ENCODE measurements around the gene SCN8A. TPM values are rescaled to one million over a fixed set of nuclear protein-coding genes. Genes with fewer than 3 reads are reported as not detected.
A peak's percentile ranks its signal among the peaks of the same experiment; 100 is the strongest.
"Not testable (repeated sequence)": the region's sequence is repeated elsewhere in the genome, so short reads cannot be mapped to it uniquely, and the experiment has no call there.

The SCN8A gene
- total RNA-seq, 3 donors from 2014 or later (not counting 1 experiment from before 2014, with no cell fraction given) = 0.42 to 0.66 (median 0.65) TPM

- Mint-ChIP-seq H3K4me3 (no peak overlapping the region), H3K27ac (no peak overlapping the region), H3K27me3 (ENCODE audit: low read depth in 2 of 2) (peaks cover 34 to 38% of the 10 kb centered on the region in 2 donors), H3K36me3 (no peaks in the 10 kb centered on the region), H3K4me1 (peaks cover 7 to 36% of the 10 kb centered on the region in 2 donors), H3K9me3 (no peaks in the 10 kb centered on the region)
- Histone ChIP-seq H3K4me3 (ENCODE audit: low read length) (no peak overlapping the region), H3K36me3 (ENCODE audit: control insufficient read depth, insufficient read depth, low read length) (no peaks in the 10 kb centered on the region), H3K9me3 (ENCODE audit: control insufficient read depth, insufficient read depth, low read length) (no peaks in the 10 kb centered on the region), H3K27me3 (ENCODE audit: control insufficient read depth, insufficient read depth, low read length) (peaks cover 2% of the 10 kb centered on the region), H3K27ac (ENCODE audit: low read length) (no peak overlapping the region), H3K4me1 (ENCODE audit: control insufficient read depth, insufficient read depth, low read length) (peaks cover 30% of the 10 kb centered on the region)
- peak in 1 of 2 donors; percentile 32 for DNase-seq
- WGBS (ENCODE audit: insufficient coverage) = 18% methylated on average over 10 of the region's 11 CpGs
- no peak for TF ChIP-seq CTCF (IDR thresholded peaks at IDR 0.05)
- intact Hi-C loops (cut with micrococcal nuclease) = no loop called here
- peak in 1 of 3 donors; percentile 49 for ATAC-seq
Observed at GRCh38 chr12:51827925-51828818, 237.1 kb downstream of the SCN8A start.

GRCh38 chr12:51829011-51829481, 238.0 kb downstream of the SCN8A start:
- H3K27me3 Mint-ChIP-seq (ENCODE audit: low read depth in 2 of 2) = peaks cover 38 to 46% of the 10 kb centered on the region in 2 donors
- no peak overlapping the region for H3K27ac Mint-ChIP-seq
- no peak overlapping the region for H3K27ac ChIP-seq (ENCODE audit: low read length)
- peaks cover 34% of the 10 kb centered on the region for H3K4me1 ChIP-seq (ENCODE audit: control insufficient read depth, insufficient read depth, low read length)
- H3K9me3 ChIP-seq (ENCODE audit: control insufficient read depth, insufficient read depth, low read length) = no peaks in the 10 kb centered on the region
- ATAC-seq (no peak), DNase-seq (no peak)
- peaks cover 7% of the 10 kb centered on the region for H3K27me3 ChIP-seq (ENCODE audit: control insufficient read depth, insufficient read depth, low read length)
- no peak overlapping the region for H3K4me3 Mint-ChIP-seq
- no peaks in the 10 kb centered on the region for H3K36me3 ChIP-seq (ENCODE audit: control insufficient read depth, insufficient read depth, low read length)
- intact Hi-C loops (cut with micrococcal nuclease) = no loop called here
- peaks cover 8 to 34% of the 10 kb centered on the region in 2 donors for H3K4me1 Mint-ChIP-seq
- no peaks in the 10 kb centered on the region for H3K9me3 Mint-ChIP-seq
- H3K36me3 Mint-ChIP-seq = no peaks in the 10 kb centered on the region
- no peak for TF ChIP-seq CTCF (IDR thresholded peaks at IDR 0.05)
- WGBS (ENCODE audit: insufficient coverage) = 95% methylated on average over 5 of the region's 5 CpGs
- H3K4me3 ChIP-seq (ENCODE audit: low read length) = no peak overlapping the region

GRCh38 chr12:51829641-51830040, 238.6 kb downstream of the SCN8A start:
- H3K9me3 ChIP-seq (ENCODE audit: control insufficient read depth, insufficient read depth, low read length) = no peaks in the 10 kb centered on the region
- no peaks in the 10 kb centered on the region for H3K36me3 Mint-ChIP-seq
- H3K27ac Mint-ChIP-seq = no peak overlapping the region
- no peak for TF ChIP-seq CTCF (IDR thresholded peaks at IDR 0.05)
- no peaks in the 10 kb centered on the region for H3K9me3 Mint-ChIP-seq
- H3K4me1 ChIP-seq (ENCODE audit: control insufficient read depth, insufficient read depth, low read length) = peaks cover 34% of the 10 kb centered on the region
- intact Hi-C loops (cut with micrococcal nuclease) = no loop called here
- DNase-seq (no peak), ATAC-seq (no peak)
- no peaks in the 10 kb centered on the region for H3K36me3 ChIP-seq (ENCODE audit: control insufficient read depth, insufficient read depth, low read length)
- H3K4me1 Mint-ChIP-seq = peaks cover 8 to 34% of the 10 kb centered on the region in 2 donors
- H3K4me3 Mint-ChIP-seq = no peak overlapping the region
- no peak overlapping the region for H3K27ac ChIP-seq (ENCODE audit: low read length)
- 90% methylated on average over 1 of the region's 1 CpG for WGBS (ENCODE audit: insufficient coverage)
- H3K27me3 Mint-ChIP-seq (ENCODE audit: low read depth in 2 of 2) = peaks cover 38 to 47% of the 10 kb centered on the region in 2 donors
- peaks cover 7% of the 10 kb centered on the region for H3K27me3 ChIP-seq (ENCODE audit: control insufficient read depth, insufficient read depth, low read length)
- no peak overlapping the region for H3K4me3 ChIP-seq (ENCODE audit: low read length)

GRCh38 chr12:51831817-51832216, 240.8 kb downstream of the SCN8A start:
- H3K36me3 Mint-ChIP-seq; ATAC-seq; DNase-seq; intact Hi-C loops (cut with micrococcal nuclease); H3K27me3 ChIP-seq (ENCODE audit: control insufficient read depth, insufficient read depth, low read length); H3K9me3 ChIP-seq (ENCODE audit: control insufficient read depth, insufficient read depth, low read length); H3K36me3 ChIP-seq (ENCODE audit: control insufficient read depth, insufficient read depth, low read length); H3K4me3 ChIP-seq (ENCODE audit: low read length); H3K4me3 Mint-ChIP-seq; H3K9me3 Mint-ChIP-seq; H3K27ac ChIP-seq (ENCODE audit: low read length); H3K27ac Mint-ChIP-seq: not testable (repeated sequence)
- H3K4me1 ChIP-seq (ENCODE audit: control insufficient read depth, insufficient read depth, low read length) = peaks cover 33% of the 10 kb centered on the region
- H3K4me1 Mint-ChIP-seq = peaks cover 8 to 27% of the 10 kb centered on the region in 2 donors
- peaks cover 38 to 49% of the 10 kb centered on the region in 2 donors for H3K27me3 Mint-ChIP-seq (ENCODE audit: low read depth in 2 of 2)
- WGBS (ENCODE audit: insufficient coverage) = 73% methylated on average over 5 of the region's 5 CpGs
